VCaP (cell line): ENCODE data around the gene DCBLD2.

Experiments used
- H3K27ac ChIP-seq: fragments of 450-650 bp; 2 replicates; pipeline ENCODE4 v1.5.1; 2017
- CTCF ChIP-seq: fragments of 450-650 bp; conservative IDR thresholded peaks from 2 replicates; pipeline ENCODE4 v1.5.1; 2017; ENCODE audit warnings: mild to moderate bottlenecking, moderate library complexity

The DCBLD2 gene

GRCh38 chr3:98901392-98902350, at the start of gene DCBLD2:
Gene DCBLD2 (minus strand): TSS chr3:98901695. CDS start chr3:98901326, 369 bp downstream.
- peak within 1 kb of the TSS; percentile 83 for H3K27ac ChIP-seq
- TF ChIP-seq CTCF, result no peak

GRCh38 chr3:98945666-98946065, 44.2 kb upstream of the DCBLD2 start:
- no peak overlapping the region for H3K27ac ChIP-seq
- TF ChIP-seq CTCF, result no peak

- H3K27ac ChIP-seq, result no peak overlapping the region
Measured at GRCh38 chr3:98945101-98945524, 43.6 kb upstream of the DCBLD2 start.

GRCh38 chr3:98930413-98930812, 28.9 kb upstream of the DCBLD2 start:
- no peak overlapping the region for H3K27ac ChIP-seq
- TF ChIP-seq CTCF, result no peak

More at GRCh38 chr3:98945101-98945524, 43.6 kb upstream of the DCBLD2 start:
- TF ChIP-seq CTCF, result no peak

GRCh38 chr3:98921957-98922356, 20.5 kb upstream of the DCBLD2 start:
- TF ChIP-seq CTCF, result no peak
- H3K27ac ChIP-seq, result no peak overlapping the region

- no peak overlapping the region for H3K27ac ChIP-seq
- no peak for TF ChIP-seq CTCF
Measured at GRCh38 chr3:98920166-98920565, 18.7 kb upstream of the DCBLD2 start.

GRCh38 chr3:98918586-98918985, 17.1 kb upstream of the DCBLD2 start:
- TF ChIP-seq CTCF, result no peak
- no peak overlapping the region for H3K27ac ChIP-seq
